ENCODE measurements around the gene VWF.

VWF gene

GRCh38 chr12:5900076-5900475, 224.4 kb downstream of the VWF start:
- Histone ChIP-seq H3K4me1 (ENCODE audit: control insufficient read depth in 1 of 2, insufficient read depth in 2 of 2, low read length in 2 of 2) (no peaks in the 10 kb centered on the region), H3K9me3 (ENCODE audit: control insufficient read depth in 1 of 2, low read length in 2 of 2) (no peaks in the 10 kb centered on the region), H3K36me3 (ENCODE audit: control insufficient read depth in 1 of 2, insufficient read depth in 2 of 2, low read length in 2 of 2) (no peaks in the 10 kb centered on the region), H3K9ac (ENCODE audit: low read depth in 1 of 2, low read length in 2 of 2) (no peak overlapping the region), H3K27me3 (ENCODE audit: control insufficient read depth in 1 of 2, insufficient read depth in 2 of 2, low read length in 2 of 2) (peaks cover 0 to 14% of the 10 kb centered on the region in 2 donors), H3K27ac (ENCODE audit: low read depth, low read length) (no peak overlapping the region), H3K4me3 (ENCODE audit: low read depth in 1 of 2, low read length in 2 of 2) (no peak overlapping the region)

GRCh38 chr12:5899675-5900074, 224.8 kb downstream of the VWF start:
- no peaks in the 10 kb centered on the region for H3K4me1 ChIP-seq (ENCODE audit: control insufficient read depth in 1 of 2, insufficient read depth in 2 of 2, low read length in 2 of 2)
- no peak overlapping the region for H3K27ac ChIP-seq (ENCODE audit: low read depth, low read length)
- H3K4me3 ChIP-seq (ENCODE audit: low read depth in 1 of 2, low read length in 2 of 2), result no peak overlapping the region
- H3K9me3 ChIP-seq (ENCODE audit: control insufficient read depth in 1 of 2, low read length in 2 of 2), result no peaks in the 10 kb centered on the region
- H3K9ac ChIP-seq (ENCODE audit: low read depth in 1 of 2, low read length in 2 of 2), result no peak overlapping the region
- H3K27me3 ChIP-seq (ENCODE audit: control insufficient read depth in 1 of 2, insufficient read depth in 2 of 2, low read length in 2 of 2), result peaks cover 0 to 14% of the 10 kb centered on the region in 2 donors
- no peaks in the 10 kb centered on the region for H3K36me3 ChIP-seq (ENCODE audit: control insufficient read depth in 1 of 2, insufficient read depth in 2 of 2, low read length in 2 of 2)

- H3K9ac ChIP-seq (ENCODE audit: low read depth in 1 of 2, low read length in 2 of 2), result no peak overlapping the region
These were observed 225.6 kb downstream of the VWF start for GRCh38 chr12:5898874-5899273.

More at GRCh38 chr12:5898874-5899273, 225.6 kb downstream of the VWF start:
- Histone ChIP-seq H3K27me3 (ENCODE audit: control insufficient read depth in 1 of 2, insufficient read depth in 2 of 2, low read length in 2 of 2) (peaks cover 0 to 14% of the 10 kb centered on the region in 2 donors), H3K4me3 (ENCODE audit: low read depth in 1 of 2, low read length in 2 of 2) (no peak overlapping the region), H3K9me3 (ENCODE audit: control insufficient read depth in 1 of 2, low read length in 2 of 2) (no peaks in the 10 kb centered on the region), H3K27ac (ENCODE audit: low read depth, low read length) (no peak overlapping the region), H3K4me1 (ENCODE audit: control insufficient read depth in 1 of 2, insufficient read depth in 2 of 2, low read length in 2 of 2) (no peaks in the 10 kb centered on the region), H3K36me3 (ENCODE audit: control insufficient read depth in 1 of 2, insufficient read depth in 2 of 2, low read length in 2 of 2) (no peaks in the 10 kb centered on the region)

All from duodenal mucosa (tissue), 2 donors.